Liver (tissue), 9 donors: ENCODE measurements around the gene RXRG. TPM values are rescaled to one million over a fixed set of nuclear protein-coding genes. Genes with fewer than 3 reads are reported as not detected.

Experiments used
- DNase-seq: peaks from one replicate; pipeline ENCODE4 v3.0.0-alpha.2; 2017; ENCODE audit warnings: low spot score
- H3K27ac ChIP-seq, 2 donors: one replicate each; pipeline ENCODE4 v1.7.0; 2013; ENCODE audit warnings: inconsistent platforms in 2 of 2, low read length in 2 of 2, control low read depth in 1 of 2, low read depth in 1 of 2, mild to moderate bottlenecking in 1 of 2
- H3K27me3 ChIP-seq, 4 donors: one replicate each; pipeline versions ENCODE4 v1.6.1 to v1.7.0; 2013; ENCODE audit warnings: low read length in 3 of 4, inconsistent platforms in 1 of 4, mild to moderate bottlenecking in 1 of 4, moderate library complexity in 1 of 4; ENCODE audit not compliant: control insufficient read depth in 4 of 4, insufficient read depth in 4 of 4
- H3K36me3 ChIP-seq, 4 donors: one replicate each; pipeline versions ENCODE4 v1.6.1 to v1.7.0; 2013; ENCODE audit warnings: low read length in 3 of 4, mild to moderate bottlenecking in 3 of 4, low read depth in 1 of 4, moderate library complexity in 1 of 4; ENCODE audit not compliant: control insufficient read depth in 4 of 4, insufficient read depth in 3 of 4
- H3K4me1 ChIP-seq, 4 donors: one replicate each; pipeline versions ENCODE4 v1.6.1 to v1.7.0; 2013; ENCODE audit warnings: low read length in 3 of 4, mild to moderate bottlenecking in 3 of 4, moderate library complexity in 1 of 4; ENCODE audit not compliant: control insufficient read depth in 4 of 4, insufficient read depth in 4 of 4
- H3K4me3 ChIP-seq, 3 donors: one replicate each; pipeline versions ENCODE4 v1.6.1 to v1.7.0; 2013; ENCODE audit warnings: low read length in 3 of 3, control low read depth in 1 of 3, low read depth in 1 of 3, mild to moderate bottlenecking in 1 of 3
- H3K9ac ChIP-seq, 2 donors: one replicate each; pipeline ENCODE4 v1.7.0; 2013; ENCODE audit warnings: low read length in 2 of 2, mild to moderate bottlenecking in 2 of 2, moderate library complexity in 2 of 2, control low read depth in 1 of 2, low read depth in 1 of 2
- H3K9me3 ChIP-seq, 4 donors: one replicate each; pipeline versions ENCODE4 v1.6.1 to v1.7.0; 2013; ENCODE audit warnings: low read length in 3 of 4; ENCODE audit not compliant: control insufficient read depth in 4 of 4
- ATF3 ChIP-seq: IDR thresholded peaks from 2 replicates; pipeline ENCODE4 v1.6.1; 2016; ENCODE audit warnings: antibody characterized with exemption
- EGR1 ChIP-seq, 2 donors: IDR thresholded peaks; 2 replicates each; pipeline ENCODE4 v1.6.1; 2016 to 2018; ENCODE audit warnings: antibody characterized with exemption in 2 of 2, low read depth in 2 of 2
- FOXA1 ChIP-seq: IDR thresholded peaks from 2 replicates; pipeline ENCODE4 v1.6.1; 2016; ENCODE audit warnings: antibody characterized with exemption
- FOXA2 ChIP-seq: IDR thresholded peaks from 2 replicates; pipeline ENCODE4 v1.6.1; 2016; ENCODE audit warnings: antibody characterized with exemption
- HNF4A ChIP-seq, 2 donors: conservative IDR thresholded peaks; 2 replicates each; pipeline ENCODE4 v1.6.1; 2016; ENCODE audit warnings: antibody characterized with exemption in 2 of 2, mild to moderate bottlenecking in 2 of 2
- HNF4G ChIP-seq: IDR thresholded peaks from 2 replicates; pipeline ENCODE4 v1.6.1; 2016; ENCODE audit warnings: antibody characterized with exemption
- JUND ChIP-seq, 2 donors: IDR thresholded peaks; 2 replicates each; pipeline ENCODE4 v1.6.1; 2016; ENCODE audit warnings: antibody characterized with exemption in 2 of 2
- NR2F2 ChIP-seq: IDR thresholded peaks from 2 replicates; pipeline ENCODE4 v1.6.1; 2016; ENCODE audit warnings: antibody characterized with exemption
- RAD21 ChIP-seq, 2 donors: IDR thresholded peaks; 2 replicates each; pipeline ENCODE4 v1.6.1; 2016; ENCODE audit warnings: antibody characterized with exemption in 2 of 2, mild to moderate bottlenecking in 2 of 2
- RXRA ChIP-seq, 2 donors: IDR thresholded peaks; 2 replicates each; pipeline ENCODE4 v1.6.1; 2017 to 2018; ENCODE audit warnings: antibody characterized with exemption in 2 of 2, mild to moderate bottlenecking in 1 of 2
- SP1 ChIP-seq: IDR thresholded peaks from 2 replicates; pipeline ENCODE4 v1.6.1; 2018; ENCODE audit warnings: antibody characterized with exemption, mild to moderate bottlenecking
- TAF1 ChIP-seq: conservative IDR thresholded peaks from 2 replicates; pipeline ENCODE4 v1.6.1; 2016; ENCODE audit warnings: antibody characterized with exemption, mild to moderate bottlenecking
- YY1 ChIP-seq: IDR thresholded peaks from 2 replicates; pipeline ENCODE4 v1.6.1; 2016; ENCODE audit warnings: antibody characterized with exemption, mild to moderate bottlenecking
- WGBS: extraction: QIAGEN DNeasy Blood & Tissue Kit; methylation state at CpG from one replicate; pipeline ENCODE4 v1.1.7; 2013; 5-methylcytosine and 5-hydroxymethylcytosine counted together
- polyA plus RNA-seq, 2 donors: library from polyadenylated mRNA; stranded (reverse) in 1 of 2; unstranded in 1 of 2; fragments of 200-250 nt in 1 of 2; fragments of >200 nt in 1 of 2; fragmentation: Nextera tagmentation in 1 of 2; extraction: Ambion mirVana in 1 of 2; gene quantifications; one replicate each; pipeline versions ENCODE4 v1.2.1 to v1.2.3, GENCODE V29; 2013 to 2015
- total RNA-seq, 2 donors: library from RNA; depleted of rRNA; stranded (reverse); fragments of >200 nt; gene quantifications; one replicate each; pipeline ENCODE4 v1.2.3, GENCODE V29; 2014
- TF ChIP-seq, protein P1 (sequence below): IDR thresholded peaks from 2 replicates; pipeline ENCODE4 v1.6.1; 2016; ENCODE audit warnings: antibody characterized with exemption
- TF ChIP-seq, protein P2 (sequence below): IDR thresholded peaks from 2 replicates; pipeline ENCODE4 v1.6.1; 2016; ENCODE audit warnings: antibody characterized with exemption
- TF ChIP-seq, protein P3 (sequence below): IDR thresholded peaks from 2 replicates; pipeline ENCODE4 v1.6.1; 2016; ENCODE audit warnings: antibody characterized with exemption, mild to moderate bottlenecking
- TF ChIP-seq, protein P4 (sequence below): fragments of 150-350 bp; IDR thresholded peaks from 2 replicates; pipeline ENCODE4 v1.5.1; 2017; ENCODE audit warnings: improper control_type of control experiment, low read depth, low read length; ENCODE audit not compliant: missing input control
- donor health status: healthy.
- donor health status: healthy.
- donor health status: healthy.
- donor health status: healthy.
- donor health status: healthy.

Gene RXRG
- total and polyA plus RNA-seq, 4 donors: 0.12 to 0.44 (median 0.42) TPM; not detected in 1

- 53% methylated on average over 7 of the region's 7 CpGs for WGBS
- no peaks in the 10 kb centered on the region for H3K9me3 ChIP-seq
- no peak for DNase-seq
- no peak for TF ChIP-seq HNF4G
- TF ChIP-seq, protein P1, sequence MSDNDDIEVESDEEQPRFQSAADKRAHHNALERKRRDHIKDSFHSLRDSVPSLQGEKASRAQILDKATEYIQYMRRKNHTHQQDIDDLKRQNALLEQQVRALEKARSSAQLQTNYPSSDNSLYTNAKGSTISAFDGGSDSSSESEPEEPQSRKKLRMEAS: no peak
- no peak for TF ChIP-seq JUND (IDR thresholded peaks at IDR 0.05)
- no peak for TF ChIP-seq EGR1 (IDR thresholded peaks at IDR 0.05; ENCODE audit: low read depth in 2 of 2)
- no peak for TF ChIP-seq ATF3
- TF ChIP-seq RXRA (IDR thresholded peaks at IDR 0.05): no peak
- TF ChIP-seq, protein P2, sequence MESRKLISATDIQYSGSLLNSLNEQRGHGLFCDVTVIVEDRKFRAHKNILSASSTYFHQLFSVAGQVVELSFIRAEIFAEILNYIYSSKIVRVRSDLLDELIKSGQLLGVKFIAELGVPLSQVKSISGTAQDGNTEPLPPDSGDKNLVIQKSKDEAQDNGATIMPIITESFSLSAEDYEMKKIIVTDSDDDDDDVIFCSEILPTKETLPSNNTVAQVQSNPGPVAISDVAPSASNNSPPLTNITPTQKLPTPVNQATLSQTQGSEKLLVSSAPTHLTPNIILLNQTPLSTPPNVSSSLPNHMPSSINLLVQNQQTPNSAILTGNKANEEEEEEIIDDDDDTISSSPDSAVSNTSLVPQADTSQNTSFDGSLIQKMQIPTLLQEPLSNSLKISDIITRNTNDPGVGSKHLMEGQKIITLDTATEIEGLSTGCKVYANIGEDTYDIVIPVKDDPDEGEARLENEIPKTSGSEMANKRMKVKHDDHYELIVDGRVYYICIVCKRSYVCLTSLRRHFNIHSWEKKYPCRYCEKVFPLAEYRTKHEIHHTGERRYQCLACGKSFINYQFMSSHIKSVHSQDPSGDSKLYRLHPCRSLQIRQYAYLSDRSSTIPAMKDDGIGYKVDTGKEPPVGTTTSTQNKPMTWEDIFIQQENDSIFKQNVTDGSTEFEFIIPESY: no peak
- TF ChIP-seq, protein P3, sequence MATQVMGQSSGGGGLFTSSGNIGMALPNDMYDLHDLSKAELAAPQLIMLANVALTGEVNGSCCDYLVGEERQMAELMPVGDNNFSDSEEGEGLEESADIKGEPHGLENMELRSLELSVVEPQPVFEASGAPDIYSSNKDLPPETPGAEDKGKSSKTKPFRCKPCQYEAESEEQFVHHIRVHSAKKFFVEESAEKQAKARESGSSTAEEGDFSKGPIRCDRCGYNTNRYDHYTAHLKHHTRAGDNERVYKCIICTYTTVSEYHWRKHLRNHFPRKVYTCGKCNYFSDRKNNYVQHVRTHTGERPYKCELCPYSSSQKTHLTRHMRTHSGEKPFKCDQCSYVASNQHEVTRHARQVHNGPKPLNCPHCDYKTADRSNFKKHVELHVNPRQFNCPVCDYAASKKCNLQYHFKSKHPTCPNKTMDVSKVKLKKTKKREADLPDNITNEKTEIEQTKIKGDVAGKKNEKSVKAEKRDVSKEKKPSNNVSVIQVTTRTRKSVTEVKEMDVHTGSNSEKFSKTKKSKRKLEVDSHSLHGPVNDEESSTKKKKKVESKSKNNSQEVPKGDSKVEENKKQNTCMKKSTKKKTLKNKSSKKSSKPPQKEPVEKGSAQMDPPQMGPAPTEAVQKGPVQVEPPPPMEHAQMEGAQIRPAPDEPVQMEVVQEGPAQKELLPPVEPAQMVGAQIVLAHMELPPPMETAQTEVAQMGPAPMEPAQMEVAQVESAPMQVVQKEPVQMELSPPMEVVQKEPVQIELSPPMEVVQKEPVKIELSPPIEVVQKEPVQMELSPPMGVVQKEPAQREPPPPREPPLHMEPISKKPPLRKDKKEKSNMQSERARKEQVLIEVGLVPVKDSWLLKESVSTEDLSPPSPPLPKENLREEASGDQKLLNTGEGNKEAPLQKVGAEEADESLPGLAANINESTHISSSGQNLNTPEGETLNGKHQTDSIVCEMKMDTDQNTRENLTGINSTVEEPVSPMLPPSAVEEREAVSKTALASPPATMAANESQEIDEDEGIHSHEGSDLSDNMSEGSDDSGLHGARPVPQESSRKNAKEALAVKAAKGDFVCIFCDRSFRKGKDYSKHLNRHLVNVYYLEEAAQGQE: no peak
- TF ChIP-seq, protein P4, sequence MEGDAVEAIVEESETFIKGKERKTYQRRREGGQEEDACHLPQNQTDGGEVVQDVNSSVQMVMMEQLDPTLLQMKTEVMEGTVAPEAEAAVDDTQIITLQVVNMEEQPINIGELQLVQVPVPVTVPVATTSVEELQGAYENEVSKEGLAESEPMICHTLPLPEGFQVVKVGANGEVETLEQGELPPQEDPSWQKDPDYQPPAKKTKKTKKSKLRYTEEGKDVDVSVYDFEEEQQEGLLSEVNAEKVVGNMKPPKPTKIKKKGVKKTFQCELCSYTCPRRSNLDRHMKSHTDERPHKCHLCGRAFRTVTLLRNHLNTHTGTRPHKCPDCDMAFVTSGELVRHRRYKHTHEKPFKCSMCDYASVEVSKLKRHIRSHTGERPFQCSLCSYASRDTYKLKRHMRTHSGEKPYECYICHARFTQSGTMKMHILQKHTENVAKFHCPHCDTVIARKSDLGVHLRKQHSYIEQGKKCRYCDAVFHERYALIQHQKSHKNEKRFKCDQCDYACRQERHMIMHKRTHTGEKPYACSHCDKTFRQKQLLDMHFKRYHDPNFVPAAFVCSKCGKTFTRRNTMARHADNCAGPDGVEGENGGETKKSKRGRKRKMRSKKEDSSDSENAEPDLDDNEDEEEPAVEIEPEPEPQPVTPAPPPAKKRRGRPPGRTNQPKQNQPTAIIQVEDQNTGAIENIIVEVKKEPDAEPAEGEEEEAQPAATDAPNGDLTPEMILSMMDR: no peak
- no peak for TF ChIP-seq HNF4A (conservative IDR thresholded peaks at IDR 0.05)
- TF ChIP-seq RAD21 (IDR thresholded peaks at IDR 0.05): no peak
- no peak for TF ChIP-seq FOXA1
- TF ChIP-seq YY1: no peak
- TF ChIP-seq TAF1: no peak
- TF ChIP-seq FOXA2: no peak
- TF ChIP-seq NR2F2: no peak
- TF ChIP-seq SP1: no peak
- H3K9ac ChIP-seq: no peak overlapping the region
- no peaks in the 10 kb centered on the region for H3K36me3 ChIP-seq
- H3K27ac ChIP-seq: no peak overlapping the region
- peak overlapping the region in 1 of 3 donors; percentile 32 for H3K4me3 ChIP-seq
- H3K4me1 ChIP-seq: peaks cover 2 to 10% (median 5%) of the 10 kb centered on the region in 4 donors
- H3K27me3 ChIP-seq: peaks cover 0 to 5% (median 0%) of the 10 kb centered on the region in 4 donors
Observed at GRCh38 chr1:165375623-165376022, 69.3 kb downstream of the RXRG start.
